GM23338 (cell line): ENCODE data around the gene ERCC5. TPM values are rescaled to one million over a fixed set of nuclear protein-coding genes. Genes with fewer than 3 reads are reported as not detected.

Experiments
- ATAC-seq: fragments of 200-7000 bp; cut with Tn5 transposase; 3 replicates; pipeline ENCODE4 v1.9.1; 2020
- DNase-seq: peaks from one replicate; pipeline ENCODE4 v3.0.0-alpha.2; 2015; ENCODE audit warnings: low spot score
- H2AFZ ChIP-seq: fragments of 200-600 bp; sonication (generic); 2 replicates; pipeline ENCODE4 v1.8.0; 2016; ENCODE audit warnings: antibody characterized with exemption, mild to moderate bottlenecking, moderate library complexity
- H3F3A ChIP-seq: fragments of 200-600 bp; sonication (generic); replicated peaks from 2 replicates; pipeline ENCODE4 v1.8.0; 2017; ENCODE audit warnings: antibody characterized with exemption, mixed run types, low read depth
- H3K27ac ChIP-seq: fragments of 200-600 bp; sonication (generic); 2 replicates; pipeline ENCODE4 v1.6.1; 2016; ENCODE audit warnings: low read depth
- H3K27me3 ChIP-seq: fragments of 200-600 bp; sonication (generic); 2 replicates; pipeline ENCODE4 v1.8.0; 2016; ENCODE audit warnings: mild to moderate bottlenecking, mixed run types, moderate library complexity; ENCODE audit not compliant: insufficient read depth
- H3K36me3 ChIP-seq: fragments of 200-600 bp; sonication (generic); 2 replicates; pipeline ENCODE4 v1.8.0; 2016; ENCODE audit warnings: mild to moderate bottlenecking; ENCODE audit not compliant: insufficient read depth
- H3K4me1 ChIP-seq: fragments of 200-600 bp; sonication (generic); 2 replicates; pipeline ENCODE4 v1.8.0; 2016; ENCODE audit warnings: mild to moderate bottlenecking, moderate library complexity; ENCODE audit not compliant: insufficient read depth
- H3K4me2 ChIP-seq: fragments of 200-600 bp; sonication (generic); 2 replicates; pipeline ENCODE4 v1.7.1; 2017; ENCODE audit warnings: mixed run types
- H3K4me3 ChIP-seq: fragments of 200-600 bp; sonication (generic); 2 replicates; pipeline ENCODE4 v1.6.1; 2016; ENCODE audit warnings: mixed run types
- H3K79me2 ChIP-seq: fragments of 200-600 bp; sonication (generic); replicated peaks from 2 replicates; pipeline ENCODE4 v1.8.0; 2017; ENCODE audit warnings: mild to moderate bottlenecking; ENCODE audit not compliant: insufficient read depth
- H3K9me2 ChIP-seq: fragments of 200-600 bp; sonication (generic); 2 replicates; pipeline ENCODE4 v1.8.0; 2017; ENCODE audit not compliant: insufficient read depth
- H4K20me1 ChIP-seq: fragments of 200-600 bp; sonication (generic); replicated peaks from 2 replicates; pipeline ENCODE4 v1.8.0; 2017; ENCODE audit warnings: mild to moderate bottlenecking; ENCODE audit not compliant: insufficient read depth
- H3K27ac Mint-ChIP-seq: 2 replicates; pipeline ENCODE4 v1.8.0; 2020; ENCODE audit warnings: inconsistent platforms, mild to moderate bottlenecking, moderate library complexity, mixed read lengths
- H3K27me3 Mint-ChIP-seq: 3 replicates; pipeline ENCODE4 v1.8.0; 2022; ENCODE audit warnings: low read depth, mild to moderate bottlenecking, moderate library complexity, mixed read lengths, inconsistent platforms; ENCODE audit not compliant: insufficient read depth, poor library complexity
- H3K36me3 Mint-ChIP-seq: 3 replicates; pipeline ENCODE4 v1.8.0; 2021; ENCODE audit warnings: low read depth, mild to moderate bottlenecking, inconsistent platforms, moderate library complexity, mixed read lengths
- H3K4me1 Mint-ChIP-seq: 3 replicates; pipeline ENCODE4 v1.8.0; 2020; ENCODE audit warnings: mild to moderate bottlenecking, inconsistent platforms, mixed read lengths
- H3K4me3 Mint-ChIP-seq: 3 replicates; pipeline ENCODE4 v1.8.0; 2021; ENCODE audit warnings: moderate library complexity, mild to moderate bottlenecking, inconsistent platforms, mixed read lengths
- H3K9me3 Mint-ChIP-seq: 3 replicates; pipeline ENCODE4 v1.8.0; 2020; ENCODE audit warnings: moderate library complexity, mild to moderate bottlenecking, inconsistent platforms, mixed read lengths
- CREB1 ChIP-seq: fragments of 250-450 bp; sonication (Bioruptor Pico); IDR thresholded peaks from 2 replicates; pipeline ENCODE4 v1.5.0; 2020; ENCODE audit warnings: low read depth, mild to moderate bottlenecking, moderate library complexity
- EZH2 ChIP-seq: fragments of 200-600 bp; sonication (generic); IDR thresholded peaks from one replicate; pipeline ENCODE4 v1.8.0; 2017; ENCODE audit warnings: antibody characterized with exemption, mild to moderate bottlenecking, low read depth; ENCODE audit not compliant: unreplicated experiment
- EZH2phosphoT487 ChIP-seq: fragments of 200-600 bp; sonication (generic); IDR thresholded peaks from one replicate; pipeline ENCODE4 v1.8.1; 2018; ENCODE audit warnings: antibody characterized with exemption; ENCODE audit not compliant: unreplicated experiment
- JUNB ChIP-seq: IDR thresholded peaks from one replicate; pipeline ENCODE4 v1.6.1; 2016; ENCODE audit warnings: antibody characterized with exemption; ENCODE audit not compliant: unreplicated experiment
- NANOG ChIP-seq: IDR thresholded peaks from 2 replicates; pipeline ENCODE4 v1.6.1; 2016; ENCODE audit warnings: antibody characterized with exemption, borderline replicate concordance
- POLR2AphosphoS5 ChIP-seq: IDR thresholded peaks from 2 replicates; pipeline ENCODE4 v1.6.1; 2016; ENCODE audit warnings: antibody characterized with exemption, low read depth
- STAT1 ChIP-seq: IDR thresholded peaks from one replicate; pipeline ENCODE4 v1.6.1; 2016; ENCODE audit warnings: antibody characterized with exemption; ENCODE audit not compliant: unreplicated experiment
- ZNF114 ChIP-seq: fragments of 250-450 bp; sonication (Bioruptor Pico); IDR thresholded peaks from 2 replicates; pipeline ENCODE4 v1.5.0; 2020; ENCODE audit warnings: mild to moderate bottlenecking, moderate library complexity
- ZNF331 ChIP-seq: fragments of 250-450 bp; sonication (Bioruptor Pico); IDR thresholded peaks from 2 replicates; pipeline ENCODE4 v1.5.0; 2020; ENCODE audit warnings: low read depth, mild to moderate bottlenecking, moderate library complexity
- polyA plus RNA-seq: library from polyadenylated mRNA; unstranded; fragments of >200 nt; fragmentation: Nextera tagmentation; extraction: Ambion mirVana; gene quantifications from 2 replicates; pipeline ENCODE4 v1.2.1, GENCODE V29; 2016
- total RNA-seq: library from RNA; depleted of rRNA; stranded (reverse); fragments of >200 nt; shearing (Covaris generic); gene quantifications from 2 replicates; pipeline ENCODE4 v1.2.3, GENCODE V29; 2014
- TF ChIP-seq, protein P1 (sequence below): IDR thresholded peaks from one replicate; pipeline ENCODE4 v1.6.1; 2018; ENCODE audit warnings: antibody characterized with exemption; ENCODE audit not compliant: unreplicated experiment
- TF ChIP-seq, protein P2 (sequence below): IDR thresholded peaks from 2 replicates; pipeline ENCODE4 v1.6.1; 2016; ENCODE audit warnings: antibody characterized with exemption
- TF ChIP-seq, protein P3 (sequence below), 2 experiments: fragments of 200-600 bp in 1 of 2; sonication (generic) in 1 of 2; conservative IDR thresholded peaks; 2 replicates each; pipeline versions ENCODE4 v1.5.1 to v1.6.1; 2016 to 2017; ENCODE audit warnings: antibody characterized with exemption in 2 of 2, low read depth in 2 of 2, mild to moderate bottlenecking in 2 of 2, moderate library complexity in 1 of 2
- TF ChIP-seq, protein P4 (sequence below): fragments of 250-450 bp; sonication (Bioruptor Pico); IDR thresholded peaks from 2 replicates; pipeline ENCODE4 v1.5.0; 2020; ENCODE audit warnings: mild to moderate bottlenecking, moderate library complexity

Gene ERCC5
- total and polyA plus RNA-seq, 2 experiments from 2014 or later: 25.4 to 26.2 TPM

DNA sequence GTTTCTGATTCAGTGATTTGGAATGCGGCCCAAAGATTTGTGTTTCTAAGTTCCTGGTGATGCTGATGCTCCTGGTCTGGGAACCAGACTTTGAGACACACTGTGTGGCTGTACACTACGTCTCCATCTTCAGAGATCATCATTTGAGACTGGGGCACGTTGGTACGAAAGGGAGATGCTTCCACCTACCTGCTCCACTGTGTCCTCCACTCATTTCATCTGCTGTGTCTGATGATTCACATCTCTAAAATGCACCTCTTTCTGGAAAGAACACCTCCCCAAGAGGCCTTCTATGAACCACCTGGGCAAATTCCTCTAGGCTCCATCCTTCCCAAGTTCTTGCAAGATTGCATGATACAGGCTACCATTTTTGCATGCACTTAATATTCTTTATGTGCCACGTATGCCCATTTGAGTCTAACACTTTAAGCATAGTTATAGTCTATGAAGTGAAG is 58.6 kb downstream of the ERCC5 start:
- Histone ChIP-seq H3K36me3 (no peaks in the 10 kb centered on the region), H3K27me3 (no peaks in the 10 kb centered on the region), H3K4me1 (0 out of 2 replicates have a peak, but pooled peaks cover 5% of the 10 kb centered on the region), H2AFZ (no peak overlapping the region), H3K27ac (no peak overlapping the region), H4K20me1 (no peaks in the 10 kb centered on the region), H3F3A (no peaks in the 10 kb centered on the region), H3K79me2 (no peaks in the 10 kb centered on the region), H3K9me2 (no peaks in the 10 kb centered on the region), H3K4me3 (no peak overlapping the region), H3K4me2 (no peak overlapping the region)
- Mint-ChIP-seq H3K36me3 (no peaks in the 10 kb centered on the region), H3K4me3 (no peak overlapping the region), H3K27ac (no peak overlapping the region), H3K27me3 (no peaks in the 10 kb centered on the region), H3K9me3 (no peaks in the 10 kb centered on the region), H3K4me1 (peaks cover 9% of the 10 kb centered on the region)
- TF ChIP-seq EZH2 (no peak), NANOG (no peak), STAT1 (no peak), EZH2phosphoT487 (no peak), CREB1 (no peak), POLR2AphosphoS5 (no peak), ZNF114 (CRISPR knock-in tag) (no peak), JUNB (no peak), ZNF331 (CRISPR knock-in tag) (no peak)
- TF ChIP-seq, protein P1, sequence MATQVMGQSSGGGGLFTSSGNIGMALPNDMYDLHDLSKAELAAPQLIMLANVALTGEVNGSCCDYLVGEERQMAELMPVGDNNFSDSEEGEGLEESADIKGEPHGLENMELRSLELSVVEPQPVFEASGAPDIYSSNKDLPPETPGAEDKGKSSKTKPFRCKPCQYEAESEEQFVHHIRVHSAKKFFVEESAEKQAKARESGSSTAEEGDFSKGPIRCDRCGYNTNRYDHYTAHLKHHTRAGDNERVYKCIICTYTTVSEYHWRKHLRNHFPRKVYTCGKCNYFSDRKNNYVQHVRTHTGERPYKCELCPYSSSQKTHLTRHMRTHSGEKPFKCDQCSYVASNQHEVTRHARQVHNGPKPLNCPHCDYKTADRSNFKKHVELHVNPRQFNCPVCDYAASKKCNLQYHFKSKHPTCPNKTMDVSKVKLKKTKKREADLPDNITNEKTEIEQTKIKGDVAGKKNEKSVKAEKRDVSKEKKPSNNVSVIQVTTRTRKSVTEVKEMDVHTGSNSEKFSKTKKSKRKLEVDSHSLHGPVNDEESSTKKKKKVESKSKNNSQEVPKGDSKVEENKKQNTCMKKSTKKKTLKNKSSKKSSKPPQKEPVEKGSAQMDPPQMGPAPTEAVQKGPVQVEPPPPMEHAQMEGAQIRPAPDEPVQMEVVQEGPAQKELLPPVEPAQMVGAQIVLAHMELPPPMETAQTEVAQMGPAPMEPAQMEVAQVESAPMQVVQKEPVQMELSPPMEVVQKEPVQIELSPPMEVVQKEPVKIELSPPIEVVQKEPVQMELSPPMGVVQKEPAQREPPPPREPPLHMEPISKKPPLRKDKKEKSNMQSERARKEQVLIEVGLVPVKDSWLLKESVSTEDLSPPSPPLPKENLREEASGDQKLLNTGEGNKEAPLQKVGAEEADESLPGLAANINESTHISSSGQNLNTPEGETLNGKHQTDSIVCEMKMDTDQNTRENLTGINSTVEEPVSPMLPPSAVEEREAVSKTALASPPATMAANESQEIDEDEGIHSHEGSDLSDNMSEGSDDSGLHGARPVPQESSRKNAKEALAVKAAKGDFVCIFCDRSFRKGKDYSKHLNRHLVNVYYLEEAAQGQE: no peak
- TF ChIP-seq, protein P2, sequence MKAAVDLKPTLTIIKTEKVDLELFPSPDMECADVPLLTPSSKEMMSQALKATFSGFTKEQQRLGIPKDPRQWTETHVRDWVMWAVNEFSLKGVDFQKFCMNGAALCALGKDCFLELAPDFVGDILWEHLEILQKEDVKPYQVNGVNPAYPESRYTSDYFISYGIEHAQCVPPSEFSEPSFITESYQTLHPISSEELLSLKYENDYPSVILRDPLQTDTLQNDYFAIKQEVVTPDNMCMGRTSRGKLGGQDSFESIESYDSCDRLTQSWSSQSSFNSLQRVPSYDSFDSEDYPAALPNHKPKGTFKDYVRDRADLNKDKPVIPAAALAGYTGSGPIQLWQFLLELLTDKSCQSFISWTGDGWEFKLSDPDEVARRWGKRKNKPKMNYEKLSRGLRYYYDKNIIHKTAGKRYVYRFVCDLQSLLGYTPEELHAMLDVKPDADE: no peak
- TF ChIP-seq, protein P3, sequence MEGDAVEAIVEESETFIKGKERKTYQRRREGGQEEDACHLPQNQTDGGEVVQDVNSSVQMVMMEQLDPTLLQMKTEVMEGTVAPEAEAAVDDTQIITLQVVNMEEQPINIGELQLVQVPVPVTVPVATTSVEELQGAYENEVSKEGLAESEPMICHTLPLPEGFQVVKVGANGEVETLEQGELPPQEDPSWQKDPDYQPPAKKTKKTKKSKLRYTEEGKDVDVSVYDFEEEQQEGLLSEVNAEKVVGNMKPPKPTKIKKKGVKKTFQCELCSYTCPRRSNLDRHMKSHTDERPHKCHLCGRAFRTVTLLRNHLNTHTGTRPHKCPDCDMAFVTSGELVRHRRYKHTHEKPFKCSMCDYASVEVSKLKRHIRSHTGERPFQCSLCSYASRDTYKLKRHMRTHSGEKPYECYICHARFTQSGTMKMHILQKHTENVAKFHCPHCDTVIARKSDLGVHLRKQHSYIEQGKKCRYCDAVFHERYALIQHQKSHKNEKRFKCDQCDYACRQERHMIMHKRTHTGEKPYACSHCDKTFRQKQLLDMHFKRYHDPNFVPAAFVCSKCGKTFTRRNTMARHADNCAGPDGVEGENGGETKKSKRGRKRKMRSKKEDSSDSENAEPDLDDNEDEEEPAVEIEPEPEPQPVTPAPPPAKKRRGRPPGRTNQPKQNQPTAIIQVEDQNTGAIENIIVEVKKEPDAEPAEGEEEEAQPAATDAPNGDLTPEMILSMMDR (conservative IDR thresholded peaks at IDR 0.05; ENCODE audit: low read depth in 2 of 2): no peak
- TF ChIP-seq, protein P4, sequence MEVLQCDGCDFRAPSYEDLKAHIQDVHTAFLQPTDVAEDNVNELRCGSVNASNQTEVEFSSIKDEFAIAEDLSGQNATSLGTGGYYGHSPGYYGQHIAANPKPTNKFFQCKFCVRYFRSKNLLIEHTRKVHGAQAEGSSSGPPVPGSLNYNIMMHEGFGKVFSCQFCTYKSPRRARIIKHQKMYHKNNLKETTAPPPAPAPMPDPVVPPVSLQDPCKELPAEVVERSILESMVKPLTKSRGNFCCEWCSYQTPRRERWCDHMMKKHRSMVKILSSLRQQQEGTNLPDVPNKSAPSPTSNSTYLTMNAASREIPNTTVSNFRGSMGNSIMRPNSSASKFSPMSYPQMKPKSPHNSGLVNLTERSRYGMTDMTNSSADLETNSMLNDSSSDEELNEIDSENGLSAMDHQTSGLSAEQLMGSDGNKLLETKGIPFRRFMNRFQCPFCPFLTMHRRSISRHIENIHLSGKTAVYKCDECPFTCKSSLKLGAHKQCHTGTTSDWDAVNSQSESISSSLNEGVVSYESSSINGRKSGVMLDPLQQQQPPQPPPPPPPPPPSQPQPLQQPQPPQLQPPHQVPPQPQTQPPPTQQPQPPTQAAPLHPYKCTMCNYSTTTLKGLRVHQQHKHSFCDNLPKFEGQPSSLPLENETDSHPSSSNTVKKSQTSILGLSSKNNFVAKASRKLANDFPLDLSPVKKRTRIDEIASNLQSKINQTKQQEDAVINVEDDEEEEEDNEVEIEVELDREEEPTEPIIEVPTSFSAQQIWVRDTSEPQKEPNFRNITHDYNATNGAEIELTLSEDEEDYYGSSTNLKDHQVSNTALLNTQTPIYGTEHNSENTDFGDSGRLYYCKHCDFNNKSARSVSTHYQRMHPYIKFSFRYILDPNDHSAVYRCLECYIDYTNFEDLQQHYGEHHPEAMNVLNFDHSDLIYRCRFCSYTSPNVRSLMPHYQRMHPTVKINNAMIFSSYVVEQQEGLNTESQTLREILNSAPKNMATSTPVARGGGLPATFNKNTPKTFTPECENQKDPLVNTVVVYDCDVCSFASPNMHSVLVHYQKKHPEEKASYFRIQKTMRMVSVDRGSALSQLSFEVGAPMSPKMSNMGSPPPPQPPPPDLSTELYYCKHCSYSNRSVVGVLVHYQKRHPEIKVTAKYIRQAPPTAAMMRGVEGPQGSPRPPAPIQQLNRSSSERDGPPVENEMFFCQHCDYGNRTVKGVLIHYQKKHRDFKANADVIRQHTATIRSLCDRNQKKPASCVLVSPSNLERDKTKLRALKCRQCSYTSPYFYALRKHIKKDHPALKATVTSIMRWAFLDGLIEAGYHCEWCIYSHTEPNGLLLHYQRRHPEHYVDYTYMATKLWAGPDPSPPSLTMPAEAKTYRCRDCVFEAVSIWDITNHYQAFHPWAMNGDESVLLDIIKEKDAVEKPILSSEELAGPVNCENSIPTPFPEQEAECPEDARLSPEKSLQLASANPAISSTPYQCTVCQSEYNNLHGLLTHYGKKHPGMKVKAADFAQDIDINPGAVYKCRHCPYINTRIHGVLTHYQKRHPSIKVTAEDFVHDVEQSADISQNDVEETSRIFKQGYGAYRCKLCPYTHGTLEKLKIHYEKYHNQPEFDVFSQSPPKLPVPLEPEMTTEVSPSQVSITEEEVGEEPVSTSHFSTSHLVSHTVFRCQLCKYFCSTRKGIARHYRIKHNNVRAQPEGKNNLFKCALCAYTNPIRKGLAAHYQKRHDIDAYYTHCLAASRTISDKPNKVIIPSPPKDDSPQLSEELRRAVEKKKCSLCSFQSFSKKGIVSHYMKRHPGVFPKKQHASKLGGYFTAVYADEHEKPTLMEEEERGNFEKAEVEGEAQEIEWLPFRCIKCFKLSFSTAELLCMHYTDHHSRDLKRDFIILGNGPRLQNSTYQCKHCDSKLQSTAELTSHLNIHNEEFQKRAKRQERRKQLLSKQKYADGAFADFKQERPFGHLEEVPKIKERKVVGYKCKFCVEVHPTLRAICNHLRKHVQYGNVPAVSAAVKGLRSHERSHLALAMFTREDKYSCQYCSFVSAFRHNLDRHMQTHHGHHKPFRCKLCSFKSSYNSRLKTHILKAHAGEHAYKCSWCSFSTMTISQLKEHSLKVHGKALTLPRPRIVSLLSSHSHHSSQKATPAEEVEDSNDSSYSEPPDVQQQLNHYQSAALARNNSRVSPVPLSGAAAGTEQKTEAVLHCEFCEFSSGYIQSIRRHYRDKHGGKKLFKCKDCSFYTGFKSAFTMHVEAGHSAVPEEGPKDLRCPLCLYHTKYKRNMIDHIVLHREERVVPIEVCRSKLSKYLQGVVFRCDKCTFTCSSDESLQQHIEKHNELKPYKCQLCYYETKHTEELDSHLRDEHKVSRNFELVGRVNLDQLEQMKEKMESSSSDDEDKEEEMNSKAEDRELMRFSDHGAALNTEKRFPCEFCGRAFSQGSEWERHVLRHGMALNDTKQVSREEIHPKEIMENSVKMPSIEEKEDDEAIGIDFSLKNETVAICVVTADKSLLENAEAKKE: no peak
- DNase-seq: no peak
- ATAC-seq: no peak
